Cardiac septum (tissue), 1 donor: ENCODE results near the gene COL16A1. TPM values are rescaled to one million over a fixed set of nuclear protein-coding genes. Genes with fewer than 3 reads are reported as not detected.

Experiments used
- DNase-seq: peaks from one replicate; pipeline ENCODE4 v3.0.0-alpha.2; 2020; ENCODE audit warnings: low spot score
- intact Hi-C: fragments of 100-400 bp; cut with DNase I; formaldehyde crosslinking; loops from one replicate; pipeline ENCODE4 v1.14.0; 2022
- total RNA-seq: library from RNA; stranded (reverse); fragmentation: NEBNext Ultra II Directional; extraction: Animal tissue kit (Norgen Biotek cat#: 25700); gene quantifications from one replicate; pipeline ENCODE4 v1.2.1, GENCODE V29; 2021
- donor health status: DM: no; HTN: no; CAD: no.

The COL16A1 gene
- total RNA-seq, 1 donor from 2014 or later, result 45.9 TPM

GRCh38 chr1:31642897-31643296 lies 60.9 kb downstream of the COL16A1 start:
- intact Hi-C loops, result no loop called here
- no peak for DNase-seq

GRCh38 chr1:31642366-31642765 lies 61.5 kb downstream of the COL16A1 start:
- intact Hi-C loops, result no loop called here
- no peak for DNase-seq

GRCh38 chr1:31640964-31641363 lies 62.9 kb downstream of the COL16A1 start:
- intact Hi-C loops, result no loop called here
- no peak for DNase-seq

- intact Hi-C loops, result no loop called here
- DNase-seq, result no peak
These were observed 63.6 kb downstream of the COL16A1 start for GRCh38 chr1:31640179-31640578.

GRCh38 chr1:31639543-31639942 lies 64.3 kb downstream of the COL16A1 start:
- intact Hi-C loops, result no loop called here
- DNase-seq, result no peak

- no peak for DNase-seq
- intact Hi-C loops, result no loop called here
These were observed 65.7 kb downstream of the COL16A1 start for GRCh38 chr1:31637915-31638673.

GRCh38 chr1:31633117-31633516 lies 70.7 kb downstream of the COL16A1 start:
- intact Hi-C loops, result no loop called here
- DNase-seq, result no peak

- DNase-seq, result no peak
- intact Hi-C loops, result no loop called here
These were observed 71.2 kb downstream of the COL16A1 start for GRCh38 chr1:31632649-31633048.

- intact Hi-C loops, result loop anchor here (5.0 kb wide), 1 partner anchor 247 kb away; no protein-coding TSS in a partner anchor
- no peak for DNase-seq
These were observed 74.8 kb downstream of the COL16A1 start for GRCh38 chr1:31628931-31629556.

- intact Hi-C loops, result loop anchor here (2.0 to 5.0 kb wide), 2 partner anchors 53 to 246 kb away; no protein-coding TSS in a partner anchor
- no peak for DNase-seq
These were observed 75.8 kb downstream of the COL16A1 start for GRCh38 chr1:31627930-31628559.

GRCh38 chr1:31627301-31627929 lies 76.4 kb downstream of the COL16A1 start:
- peak; percentile 82 for DNase-seq
- intact Hi-C loops, result loop anchor here (2.0 to 5.0 kb wide), 2 partner anchors 53 to 245 kb away; no protein-coding TSS in a partner anchor

GRCh38 chr1:31626223-31627207 lies 77.3 kb downstream of the COL16A1 start:
- no peak for DNase-seq
- intact Hi-C loops, result loop anchor here (2.0 to 5.0 kb wide), 2 partner anchors 52 to 244 kb away; no protein-coding TSS in a partner anchor

- intact Hi-C loops, result loop anchor here (2.0 to 5.0 kb wide), 2 partner anchors 51 to 243 kb away; no protein-coding TSS in a partner anchor
- DNase-seq, result no peak
These were observed 78.1 kb downstream of the COL16A1 start for GRCh38 chr1:31625561-31626222.

- intact Hi-C loops, result loop anchor here (5.0 kb wide), 1 partner anchor 243 kb away; no protein-coding TSS in a partner anchor
- no peak for DNase-seq
These were observed 78.9 kb downstream of the COL16A1 start for GRCh38 chr1:31624731-31625514.

- intact Hi-C loops, result no loop called here
These were observed 79.5 kb downstream of the COL16A1 start for GRCh38 chr1:31624309-31624708.

GRCh38 chr1:31623365-31623764 lies 80.5 kb downstream of the COL16A1 start:
- no peak for DNase-seq
- intact Hi-C loops, result no loop called here

More at GRCh38 chr1:31624309-31624708, 79.5 kb downstream of the COL16A1 start:
- no peak for DNase-seq
